Stimulated activated CD4-positive, alpha-beta T cell treated with anti-CD3 and anti-CD28 coated beads, Interleukin-2, amount 100 ng/mL, for 4 hours (primary cell): ENCODE measurements around the gene CTSH.

ENCODE experiments used
- DNase-seq: peaks from one replicate; pipeline ENCODE4 v3.0.0-alpha.2; 2020; ENCODE audit warnings: low read depth

The CTSH gene

GRCh38 chr15:78944669-78945407 lies at the start of gene CTSH:
Gene CTSH (minus strand): TSS chr15:78945046. CDS start chr15:78944981, 65 bp downstream.
- DNase-seq, result peak; percentile 74

GRCh38 chr15:78993931-78994530 lies 49.2 kb upstream of the CTSH start:
- DNase-seq, result no peak

GRCh38 chr15:78993257-78993930 lies 48.5 kb upstream of the CTSH start:
- DNase-seq, result no peak

DNA sequence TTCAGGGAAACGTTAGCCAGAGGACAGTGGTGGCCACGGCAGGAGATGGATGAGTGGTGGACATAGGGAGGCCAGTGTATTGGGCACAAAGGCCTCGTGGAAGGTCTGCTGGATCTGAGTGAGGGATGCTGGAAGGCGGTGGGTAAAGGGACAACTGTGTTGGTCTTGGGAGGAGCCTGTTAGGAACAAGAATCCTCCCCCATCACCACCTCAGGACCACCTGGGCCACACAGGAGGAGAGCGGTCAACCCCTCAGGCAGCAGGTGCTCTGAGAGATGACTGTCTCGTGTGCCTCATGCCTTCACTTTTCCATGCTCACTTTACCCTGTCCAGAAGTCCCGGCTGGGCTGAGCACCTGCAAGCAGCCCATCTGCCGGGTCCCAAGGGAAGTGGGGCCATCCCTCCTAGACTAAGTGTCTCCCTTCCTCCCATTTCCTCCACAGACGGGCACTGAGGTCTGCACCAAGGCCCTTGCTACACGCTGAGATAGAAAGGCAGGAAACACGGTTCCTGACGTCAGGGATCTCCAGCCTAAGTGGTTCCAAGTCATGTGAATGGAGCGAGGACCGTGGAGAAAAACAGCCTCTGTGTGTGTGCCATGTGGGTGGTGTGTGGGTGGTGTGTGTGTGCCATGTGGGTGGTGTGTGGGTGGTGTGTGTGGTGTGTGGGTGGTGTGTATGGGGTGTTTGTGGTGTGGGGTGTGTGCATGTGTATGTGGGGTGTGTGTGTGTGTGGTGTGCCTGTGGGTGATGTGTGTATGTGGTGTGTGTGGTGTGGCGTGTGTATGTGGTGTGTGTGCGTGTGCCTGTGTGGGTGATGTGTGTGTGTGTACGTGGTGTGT lies 47.8 kb upstream of the CTSH start:
- DNase-seq, result no peak

GRCh38 chr15:78991879-78992278 lies 47.0 kb upstream of the CTSH start:
- no peak for DNase-seq

DNA sequence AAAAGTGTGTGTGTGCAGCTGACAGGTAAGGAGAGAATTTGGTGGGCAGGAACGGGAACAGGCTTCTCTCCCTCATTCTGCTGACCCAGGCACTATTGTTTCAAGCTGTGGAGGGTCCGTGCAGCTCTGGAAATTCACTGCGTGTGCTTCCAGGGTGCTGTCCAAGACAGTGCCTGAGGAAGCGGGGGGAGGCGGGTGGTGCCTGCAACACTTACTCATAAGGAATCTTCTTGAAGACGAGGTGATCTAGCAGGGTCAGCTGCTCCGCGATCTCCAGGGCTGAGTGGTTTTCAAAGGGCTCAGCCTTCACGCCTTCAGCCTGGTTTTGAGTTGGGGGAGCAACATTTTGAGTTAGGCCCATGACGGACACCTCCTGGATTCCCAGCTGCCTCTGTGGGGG lies 46.6 kb upstream of the CTSH start:
- DNase-seq, result no peak

DNA sequence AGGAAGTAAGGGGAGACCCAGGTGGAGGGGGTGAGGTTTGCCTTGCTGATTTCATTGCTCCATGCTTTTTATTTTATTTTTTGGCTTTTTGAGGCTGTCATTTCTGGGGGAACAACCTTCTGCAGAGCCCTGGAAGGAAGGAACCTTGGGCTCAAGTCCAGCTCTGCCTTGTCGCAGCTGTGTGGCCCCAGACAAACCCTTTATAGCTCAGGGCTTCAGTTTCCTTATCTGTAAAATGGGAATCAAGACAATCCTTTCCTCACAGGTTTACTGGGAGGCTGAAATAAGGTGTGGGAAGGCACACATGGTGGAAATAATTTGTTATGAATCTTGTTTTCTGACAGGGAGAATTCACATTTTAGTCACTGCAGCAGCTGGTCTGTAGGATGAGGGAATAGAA lies 45.4 kb upstream of the CTSH start:
- DNase-seq, result no peak

DNA sequence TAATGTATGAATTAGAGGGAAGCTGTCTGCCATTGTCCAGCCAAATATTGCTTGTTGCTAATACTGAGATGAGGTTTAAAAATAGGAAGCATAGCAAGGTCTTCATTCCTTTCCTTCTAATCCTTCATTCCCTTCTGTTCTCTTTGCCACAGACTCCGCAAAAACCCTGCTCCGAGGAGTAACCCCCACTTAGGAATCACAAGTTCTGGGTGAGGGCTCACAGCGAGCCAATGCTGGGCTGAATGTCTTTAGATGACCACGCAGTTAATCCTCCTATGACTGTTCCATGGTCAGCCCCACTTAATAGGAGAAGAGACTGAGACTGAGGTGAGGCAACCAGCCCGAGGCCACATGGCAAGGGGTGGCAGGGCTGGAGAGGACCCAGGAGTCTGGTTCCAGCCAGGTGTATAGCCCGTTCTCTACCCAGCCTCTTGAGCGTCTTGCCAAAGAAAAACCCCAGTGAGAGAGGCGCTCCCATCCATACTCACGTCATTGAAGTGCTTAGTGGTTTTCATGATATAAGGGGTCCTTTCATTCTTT lies 44.9 kb upstream of the CTSH start:
- no peak for DNase-seq

- DNase-seq, result no peak
These were observed 43.6 kb upstream of the CTSH start for GRCh38 chr15:78988361-78988911.

DNA sequence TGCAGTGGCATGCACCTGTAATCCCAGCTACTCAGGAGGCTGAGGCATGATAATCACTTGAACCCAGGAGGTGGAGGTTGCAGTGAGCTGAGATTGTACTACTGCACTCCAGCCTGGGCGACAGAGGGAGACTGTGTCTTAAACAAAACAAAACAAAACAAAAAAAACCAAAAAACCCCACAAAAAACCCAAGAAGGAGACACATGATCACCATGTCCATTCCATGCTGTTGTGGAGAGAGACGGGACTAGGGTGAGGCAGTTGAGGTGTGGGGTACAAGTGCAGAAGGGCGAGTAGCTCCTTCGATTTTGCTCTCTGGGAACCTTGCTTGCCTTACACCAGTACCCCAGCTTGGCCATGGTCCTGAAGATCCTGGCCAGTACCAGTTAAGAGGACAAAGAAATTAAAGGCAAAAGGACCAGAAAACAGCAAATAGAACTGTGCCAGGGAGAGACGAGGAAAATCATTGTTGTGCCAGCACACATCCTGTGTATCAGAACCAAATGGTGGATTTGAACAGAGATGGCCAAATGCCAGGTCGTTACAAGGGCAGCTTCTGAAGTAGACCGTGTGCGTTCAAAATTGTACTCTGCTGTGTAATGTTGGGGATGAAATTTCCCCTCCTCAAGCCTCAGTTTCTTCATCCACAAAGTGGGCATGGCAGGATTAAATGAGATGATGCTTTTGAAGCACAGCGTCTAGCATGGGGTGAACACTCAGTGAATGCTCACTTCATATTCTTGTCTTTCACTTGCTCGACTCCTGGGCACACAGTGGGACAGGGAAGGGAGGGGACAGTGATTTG lies 42.9 kb upstream of the CTSH start:
- no peak for DNase-seq

DNA sequence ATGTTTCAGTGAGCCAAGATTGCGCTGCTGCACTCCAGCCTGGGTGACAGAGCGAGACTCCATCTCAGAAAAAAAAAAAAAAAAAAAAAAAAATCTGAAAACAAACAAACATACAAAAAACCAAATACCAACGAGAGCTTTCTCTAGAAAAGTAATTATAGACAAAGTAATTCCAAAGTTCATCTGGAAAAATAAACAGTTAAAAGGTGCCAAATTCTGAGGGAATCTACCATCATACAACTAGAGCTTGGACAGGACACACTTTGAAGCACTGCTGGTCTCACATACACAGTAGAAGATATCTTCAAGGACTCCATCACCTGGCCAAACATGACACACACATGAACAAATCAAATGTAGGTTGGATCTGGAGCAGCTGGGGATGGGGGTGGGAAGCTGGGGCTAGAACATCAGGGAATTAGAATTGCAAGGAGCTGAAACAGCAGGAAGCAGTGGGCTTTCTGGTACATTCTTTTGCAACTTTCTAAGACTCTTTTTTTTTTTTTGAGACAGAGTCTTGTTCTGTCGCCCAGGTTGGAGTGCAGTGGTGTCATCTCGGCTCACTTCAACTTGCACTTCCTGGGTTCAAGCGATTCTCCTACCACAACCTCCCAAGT lies 41.1 kb upstream of the CTSH start:
- DNase-seq, result no peak

DNA sequence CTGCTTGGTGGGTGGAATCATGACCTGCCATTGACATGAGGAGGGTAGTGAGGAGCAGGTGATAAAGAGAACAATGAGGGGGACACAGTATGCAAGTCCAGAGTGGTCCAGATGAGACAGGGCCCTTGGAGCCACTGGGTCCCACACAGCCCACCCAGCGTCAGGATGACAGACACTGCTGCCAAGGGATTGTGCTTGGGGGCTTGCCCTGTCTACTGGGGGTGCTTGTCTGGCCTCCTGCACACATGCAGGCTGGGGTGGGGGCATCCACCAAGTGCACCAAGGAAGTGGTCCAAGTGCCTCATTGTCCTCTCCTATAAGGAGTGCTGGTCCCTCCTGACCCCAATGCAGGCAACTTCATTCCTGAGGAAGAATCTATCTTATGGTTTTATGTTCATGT lies 39.2 kb upstream of the CTSH start:
- no peak for DNase-seq

- no peak for DNase-seq
These were observed 38.5 kb upstream of the CTSH start for GRCh38 chr15:78983146-78983918.

DNA sequence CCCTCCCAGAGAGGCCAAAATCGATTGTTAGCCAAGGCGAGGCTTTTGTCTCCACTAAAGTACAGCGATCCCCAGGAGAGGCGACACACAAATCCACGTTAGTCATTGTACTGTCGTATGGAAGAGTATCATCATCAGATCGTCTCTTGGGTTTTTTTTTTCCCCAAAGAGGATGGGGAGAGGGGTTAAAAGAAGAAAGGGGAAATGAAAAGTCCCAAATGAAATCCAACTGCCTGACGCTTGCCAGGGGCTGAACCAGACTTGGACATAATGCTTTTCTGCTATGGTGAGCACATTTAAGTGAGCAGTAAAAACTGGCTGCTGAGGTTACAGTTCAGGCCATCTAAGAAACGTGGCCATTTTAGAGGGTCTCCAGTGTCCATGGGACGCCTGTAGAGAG lies 37.9 kb upstream of the CTSH start:
- no peak for DNase-seq

DNA sequence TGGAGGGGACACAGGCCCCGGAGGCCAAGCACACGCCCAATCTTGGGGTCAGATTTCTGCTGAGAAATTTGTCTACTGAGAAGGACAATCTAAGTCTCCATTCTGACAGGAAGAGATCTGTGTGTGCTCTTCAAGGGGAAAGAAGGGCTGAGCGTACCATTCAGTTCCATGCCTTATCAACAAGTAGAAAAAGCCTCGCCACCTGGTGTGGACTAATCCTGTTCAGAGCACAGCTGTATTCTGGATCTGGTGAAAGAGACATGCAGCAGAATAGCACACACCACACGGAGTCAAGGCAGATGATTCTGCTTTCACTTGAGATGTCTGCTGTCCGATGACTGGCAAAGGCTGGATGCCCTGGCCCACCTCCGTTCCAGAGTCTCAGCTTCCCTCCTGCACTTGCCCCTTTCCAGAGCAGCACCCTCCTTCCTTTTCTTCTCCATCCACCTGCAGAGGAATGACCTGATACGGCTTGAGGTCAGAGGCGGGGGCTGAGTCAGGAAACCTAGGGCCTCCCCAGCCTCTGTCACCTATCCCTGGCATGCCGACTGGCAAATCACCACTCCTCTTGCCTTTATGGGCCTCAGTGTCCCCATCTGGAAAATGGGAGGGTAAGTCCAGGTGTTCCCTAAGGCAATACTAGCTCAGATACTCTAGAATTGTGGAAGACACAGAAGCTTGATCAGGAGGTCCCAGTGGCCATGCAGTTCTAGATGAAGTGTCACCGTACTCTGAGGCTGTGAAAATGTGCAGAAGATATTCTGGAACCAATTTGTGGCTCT lies 36.9 kb upstream of the CTSH start:
- no peak for DNase-seq

DNA sequence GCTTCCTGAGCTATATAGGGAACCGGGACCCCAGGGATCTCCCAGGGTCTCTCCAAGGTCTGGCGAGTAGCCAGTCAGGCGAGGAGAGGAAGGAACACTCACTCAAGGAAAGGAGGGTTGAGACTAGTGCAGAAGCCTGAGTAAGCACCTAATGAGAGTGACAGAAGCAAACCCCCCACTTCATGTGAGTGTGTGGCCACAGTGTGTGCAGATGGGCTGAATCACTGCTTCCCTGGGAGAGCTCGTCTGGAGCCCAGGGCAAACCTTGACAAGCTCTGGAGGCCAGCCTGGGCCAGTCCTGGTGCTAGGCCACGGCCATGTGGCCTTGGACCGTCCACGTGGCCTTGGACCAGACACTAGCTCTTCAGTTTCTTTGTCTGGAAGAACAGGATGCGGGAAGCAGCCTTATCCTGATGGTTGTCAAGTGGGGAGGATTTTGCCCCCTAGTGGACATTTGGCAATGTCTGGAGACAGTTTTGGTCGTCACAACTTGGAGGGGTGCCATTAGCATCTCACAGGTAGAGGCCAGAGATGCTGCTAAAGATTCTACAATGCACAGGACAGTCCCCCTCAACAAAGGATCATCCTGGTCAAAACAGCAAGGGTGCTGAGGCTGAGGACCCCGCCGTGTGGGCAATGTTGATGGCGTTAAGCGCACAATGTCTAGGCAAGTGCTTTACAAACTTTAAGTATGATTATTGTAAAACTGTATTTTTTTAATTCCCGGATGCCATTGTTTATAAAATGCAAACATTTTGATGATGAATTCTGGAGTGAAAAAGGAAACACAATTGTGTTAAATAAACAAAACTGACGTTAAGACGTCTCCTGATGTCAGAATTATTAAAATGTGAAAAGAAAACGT lies 34.8 kb upstream of the CTSH start:
- no peak for DNase-seq

- DNase-seq, result no peak
These were observed 33.8 kb upstream of the CTSH start for GRCh38 chr15:78978601-78979179.
